H1 (cell line): ENCODE results near the gene PHC3. TPM values are rescaled to one million over a fixed set of nuclear protein-coding genes. Genes with fewer than 3 reads are reported as not detected.

Source experiments
- BACH1 ChIP-seq: IDR thresholded peaks from 2 replicates; pipeline ENCODE4 v1.6.1; 2012; ENCODE audit warnings: low read length, improper control_type of control experiment
- BRCA1 ChIP-seq: IDR thresholded peaks from 2 replicates; pipeline ENCODE4 v1.6.1; 2012; ENCODE audit warnings: low read depth, low read length, improper control_type of control experiment
- EZH2 ChIP-seq: fragments of 200-600 bp; sonication (generic); IDR thresholded peaks from 2 replicates; pipeline ENCODE4 v1.7.1; 2012; ENCODE audit warnings: low read depth, mild to moderate bottlenecking, moderate library complexity, low read length, inconsistent platforms; ENCODE audit not compliant: severe bottlenecking
- SRF ChIP-seq: IDR thresholded peaks from 2 replicates; pipeline ENCODE4 v1.6.1; 2011; ENCODE audit warnings: mild to moderate bottlenecking, low read depth, low read length, moderate library complexity
- TCF12 ChIP-seq: IDR thresholded peaks from 2 replicates; pipeline ENCODE4 v1.6.1; 2011; ENCODE audit warnings: low read depth, mild to moderate bottlenecking, low read length
- polyA plus RNA-seq, 7 experiments: library from polyadenylated mRNA; depleted of rRNA in 3 of 7; stranded (reverse) in 5 of 7; unstranded in 2 of 7; fragments of >200 nt in 5 of 7; fragments of 200-250 nt in 2 of 7; gene quantifications; 1 replicate in 5 of 7; 2 replicates in 1 of 7; 4 replicates in 1 of 7; pipeline versions ENCODE4 v1.2.1 to v1.2.3, GENCODE V29; 2011 to 2013; ENCODE audit warnings: missing spikeins in 2 of 7, mixed read lengths in 2 of 7
- total RNA-seq: library from RNA; stranded (reverse); fragmentation: NEBNext Ultra II Directional; extraction: Animal tissue kit (Norgen Biotek cat#: 25700); gene quantifications from 2 replicates; pipeline ENCODE4 v1.2.1, GENCODE V29; 2021

Gene PHC3
- total and polyA plus RNA-seq, 2 of the 8 experiments (the other 6 are each of a cell fraction or from before 2014, with no cell fraction given), result 26.4 to 29.2 TPM

GRCh38 chr3:170149016-170149415 is 32.5 kb downstream of the PHC3 start (continued):
- TF ChIP-seq SRF (no peak), TCF12 (no peak), BRCA1 (no peak), EZH2 (no peak), BACH1 (no peak)
